Endothelial cell of umbilical vein (primary cell): Measurements from ENCODE around the gene PRLHR. TPM values are rescaled to one million over a fixed set of nuclear protein-coding genes. Genes with fewer than 3 reads are reported as not detected.

ENCODE experiments used
- BruUV-seq: library from RNA; stranded (reverse); fragments of 400-500 nt; replicated peaks from 2 replicates; lab custom pipeline; 2021; lab: Mats Ljungman, UMichigan
- CTCF ChIA-PET: fragments of 300-600, 350-600 bp; sonication (Branson Sonifier 250); formaldehyde crosslinking; loops from one replicate; lab custom pipeline; 2021; ENCODE audit warnings: antibody characterized with exemption, inconsistent platforms; lab: Charles Lee
- POLR2A ChIA-PET: fragments of 300-600, 350-600 bp; sonication (Branson Sonifier 250); formaldehyde crosslinking; loops from one replicate; lab custom pipeline; 2021; ENCODE audit warnings: antibody characterized with exemption, inconsistent platforms; lab: Charles Lee
- DNase-seq: peaks from one replicate; pipeline ENCODE4 v3.0.0-alpha.2; 2011; ENCODE audit warnings: low read depth, low spot score
- FAIRE-seq: peaks from 2 replicates; lab custom pipeline; 2011; peaks lifted over from hg19 to GRCh38; lab: Jason Lieb, UNC
- H2AFZ ChIP-seq: 2 replicates; pipeline ENCODE4 v1.6.0; 2012; ENCODE audit warnings: low read depth, low read length, control low read depth, inconsistent platforms
- H3K27ac ChIP-seq: 2 replicates; pipeline ENCODE4 v1.5.1; 2011; ENCODE audit warnings: low read depth, mild to moderate bottlenecking, control low read depth, low read length, moderate library complexity; ENCODE audit not compliant: insufficient read depth
- H3K27me3 ChIP-seq, 2 experiments: 2 replicates each; pipeline versions ENCODE4 v1.6.0 to v1.6.1; 2011; ENCODE audit warnings: low read length in 2 of 2, mixed read lengths in 1 of 2; ENCODE audit not compliant: control insufficient read depth in 2 of 2, insufficient read depth in 2 of 2
- H3K36me3 ChIP-seq, 2 experiments: 2 replicates in 1 of 2; 3 replicates in 1 of 2; pipeline ENCODE4 v1.5.1; 2011; ENCODE audit warnings: low read length in 2 of 2, mild to moderate bottlenecking in 1 of 2, moderate library complexity in 1 of 2; ENCODE audit not compliant: control insufficient read depth in 2 of 2, insufficient read depth in 2 of 2; ENCODE audit errors: extremely low read depth in 1 of 2
- H3K4me1 ChIP-seq: 3 replicates; pipeline ENCODE4 v1.5.1; 2011; ENCODE audit warnings: mild to moderate bottlenecking, low read length; ENCODE audit not compliant: control insufficient read depth, insufficient read depth; ENCODE audit errors: extremely low read depth
- H3K4me2 ChIP-seq: 2 replicates; pipeline ENCODE4 v1.6.1; 2011; ENCODE audit warnings: low read length, control low read depth, mixed read lengths; ENCODE audit not compliant: insufficient read depth
- H3K4me3 ChIP-seq, 3 experiments: fragments of 200-600 bp in 1 of 3; sonication (generic), shearing (Covaris generic) in 1 of 3; replicated peaks in 1 of 3; 2 replicates each; pipeline ENCODE4 v1.5.1; 2011 to 2016; ENCODE audit warnings: control low read depth in 3 of 3, low read length in 3 of 3, mild to moderate bottlenecking in 2 of 3, inconsistent platforms in 1 of 3, low read depth in 1 of 3, moderate library complexity in 1 of 3; ENCODE audit not compliant: insufficient read depth in 1 of 3
- H3K79me2 ChIP-seq: 2 replicates; pipeline ENCODE4 v1.6.0; 2012; ENCODE audit warnings: low read length, inconsistent platforms; ENCODE audit not compliant: control insufficient read depth, insufficient read depth
- H3K9ac ChIP-seq: replicated peaks from 2 replicates; pipeline ENCODE3; 2011; ENCODE audit warnings: low read length, control low read depth; ENCODE audit not compliant: insufficient read depth; ENCODE audit errors: extremely low read depth
- H3K9me1 ChIP-seq: replicated peaks from 3 replicates; pipeline ENCODE4 v1.6.0; 2011; ENCODE audit warnings: mild to moderate bottlenecking, low read length; ENCODE audit not compliant: control insufficient read depth, insufficient read depth; ENCODE audit errors: extremely low read depth
- H3K9me3 ChIP-seq: replicated peaks from 2 replicates; pipeline ENCODE4 v1.5.1; 2012; ENCODE audit warnings: low read length, inconsistent platforms; ENCODE audit not compliant: control insufficient read depth, insufficient read depth
- H4K20me1 ChIP-seq: replicated peaks from 2 replicates; pipeline ENCODE3; 2011; ENCODE audit warnings: mild to moderate bottlenecking, low read length; ENCODE audit not compliant: control insufficient read depth, insufficient read depth; ENCODE audit errors: extremely low read depth
- CTCF ChIP-seq, 2 donors: IDR thresholded peaks; 1 replicate in 1 of 2; 2 replicates in 1 of 2; pipeline ENCODE4 v1.5.1; 2011; ENCODE audit warnings: low read length in 2 of 2, mild to moderate bottlenecking in 2 of 2, moderate library complexity in 2 of 2, control low read depth in 1 of 2, inconsistent platforms in 1 of 2, low read depth in 1 of 2; ENCODE audit not compliant: insufficient read depth in 1 of 2; ENCODE audit errors: extremely low read depth in 1 of 2
- EZH2 ChIP-seq: IDR thresholded peaks from 2 replicates; pipeline ENCODE4 v1.6.1; 2012; ENCODE audit warnings: borderline replicate concordance, low read depth, mild to moderate bottlenecking, moderate library complexity, low read length, inconsistent platforms; ENCODE audit not compliant: severe bottlenecking
- FOS ChIP-seq: IDR thresholded peaks from 2 replicates; pipeline ENCODE4 v1.6.1; 2011; ENCODE audit warnings: mild to moderate bottlenecking, low read length, moderate library complexity, borderline replicate concordance; ENCODE audit not compliant: insufficient read depth
- GATA2 ChIP-seq: IDR thresholded peaks from 2 replicates; pipeline ENCODE4 v1.7.0; 2011; ENCODE audit warnings: low read depth, mild to moderate bottlenecking, moderate library complexity, mixed read lengths, low read length; ENCODE audit not compliant: insufficient read length, insufficient read depth
- JUN ChIP-seq: IDR thresholded peaks from 2 replicates; pipeline ENCODE4 v1.6.1; 2011; ENCODE audit warnings: borderline replicate concordance, low read depth; ENCODE audit not compliant: insufficient read length, insufficient read depth
- MYC ChIP-seq: IDR thresholded peaks from one replicate; pipeline ENCODE4 v1.6.1; 2011; ENCODE audit warnings: mild to moderate bottlenecking, low read depth, low read length
- POLR2A ChIP-seq: IDR thresholded peaks from 2 replicates; pipeline ENCODE4 v1.6.1; 2012; ENCODE audit warnings: low read depth, mild to moderate bottlenecking, control low read depth, low read length
- POLR2AphosphoS5 ChIP-seq: IDR thresholded peaks from 2 replicates; pipeline ENCODE4 v1.6.1; 2012; ENCODE audit warnings: low read depth, mild to moderate bottlenecking, control low read depth, low read length, moderate library complexity; ENCODE audit not compliant: insufficient read depth
- dilution Hi-C: fragments of 300-500 bp; cut with MboI; formaldehyde crosslinking; loops from one replicate; pipeline ENCODE4 v1.15.0; 2019; ENCODE audit warnings: low sequenced_read_pairs; ENCODE audit not compliant: extremely low pct_ligation_motif_present
- intact Hi-C: fragments of 100-400 bp; cut with micrococcal nuclease; formaldehyde crosslinking; loops from one replicate; pipeline ENCODE4 v1.10.0; 2022
- polyA plus RNA-seq, 4 experiments: library from polyadenylated mRNA; depleted of rRNA in 3 of 4; stranded (reverse) in 3 of 4; unstranded in 1 of 4; fragments of >200 nt; gene quantifications; 2 replicates each; pipeline versions ENCODE4 v1.2.1 to v1.2.3, GENCODE V29; 2011 to 2012; ENCODE audit warnings: missing spikeins in 1 of 4
- total RNA-seq: library from RNA; stranded (reverse); gene quantifications from 2 replicates; pipeline ENCODE4 v1.2.3, GENCODE V29; 2021
- TF ChIP-seq, protein P1 (sequence below): IDR thresholded peaks from 2 replicates; pipeline ENCODE4 v1.6.1; 2011; ENCODE audit not compliant: insufficient read depth, insufficient read length

The PRLHR gene
- total and polyA plus RNA-seq, 2 donors (not counting 3 experiments of a cell fraction or from before 2014, with no cell fraction given): not detected

- Histone ChIP-seq H3K27ac (no peak overlapping the region), H3K4me3 (no peak overlapping the region), H3K36me3 (no peaks in the 10 kb centered on the region), H3K4me2 (no peak overlapping the region), H3K9me1 (no peaks in the 10 kb centered on the region), H3K9me3 (no peaks in the 10 kb centered on the region), H4K20me1 (no peaks in the 10 kb centered on the region), H3K27me3 (peaks cover 0 to 3% of the 10 kb centered on the region in 2 experiments), H3K9ac (no peak overlapping the region), H3K79me2 (no peaks in the 10 kb centered on the region), H3K4me1 (no peaks in the 10 kb centered on the region), H2AFZ (no peak overlapping the region)
- BruUV-seq: no TSS peak
- DNase-seq (no peak), FAIRE-seq (no peak)
- no peak for TF ChIP-seq POLR2A
- no peak for TF ChIP-seq EZH2
- TF ChIP-seq POLR2AphosphoS5: no peak
- TF ChIP-seq, protein P1, sequence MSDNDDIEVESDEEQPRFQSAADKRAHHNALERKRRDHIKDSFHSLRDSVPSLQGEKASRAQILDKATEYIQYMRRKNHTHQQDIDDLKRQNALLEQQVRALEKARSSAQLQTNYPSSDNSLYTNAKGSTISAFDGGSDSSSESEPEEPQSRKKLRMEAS: no peak
- TF ChIP-seq GATA2: no peak
- TF ChIP-seq JUN: no peak
- no peak for TF ChIP-seq FOS
- no peak for TF ChIP-seq CTCF (IDR thresholded peaks at IDR 0.05; ENCODE audit: extremely low read depth in 1 of 2, insufficient read depth in 1 of 2, low read depth in 1 of 2, low read length in 2 of 2)
- TF ChIP-seq MYC: no peak
- intact Hi-C loops (no loop called here), dilution Hi-C loops (no loop called here)
- POLR2A ChIA-PET: no interaction called here
- CTCF ChIA-PET: no interaction called here
These were observed 14.7 kb downstream of the PRLHR start for GRCh38 chr10:118580702-118581101.
